Left lung (tissue), 14 donors: ENCODE measurements around the gene LINGO1. TPM values are rescaled to one million over a fixed set of nuclear protein-coding genes. Genes with fewer than 3 reads are reported as not detected.

Source experiments
- ATAC-seq: fragments of 200-7000 bp; cut with Tn5 transposase; one replicate; pipeline ENCODE4 v1.9.1; 2020; ENCODE audit warnings: moderate library complexity
- DNase-seq, 4 donors: peaks; one replicate each; pipeline ENCODE4 v3.0.0-alpha.2; 2013 to 2020
- H3K27ac ChIP-seq, 2 donors: fragments of 200-600 bp; sonication (generic) in 1 of 2; one replicate each; pipeline versions ENCODE4 v1.5.0 to v1.8.0; 2020 to 2021
- H3K27me3 ChIP-seq, 2 donors: fragments of 200-600 bp; sonication (generic) in 1 of 2; one replicate each; pipeline versions ENCODE4 v1.5.0 to v1.8.0; 2020 to 2021
- H3K36me3 ChIP-seq, 2 donors: fragments of 200-600 bp; sonication (generic) in 1 of 2; one replicate each; pipeline versions ENCODE4 v1.5.0 to v1.8.0; 2020 to 2021
- H3K4me1 ChIP-seq, 2 donors: fragments of 200-600 bp; one replicate each; pipeline ENCODE4 v1.8.0; 2021
- H3K4me3 ChIP-seq, 2 donors: fragments of 200-600 bp; sonication (generic) in 1 of 2; one replicate each; pipeline versions ENCODE4 v1.5.0 to v1.8.0; 2020 to 2021; ENCODE audit warnings: mild to moderate bottlenecking in 1 of 2
- H3K9me3 ChIP-seq, 2 donors: fragments of 200-600 bp; sonication (generic) in 1 of 2; one replicate each; pipeline versions ENCODE4 v1.5.0 to v1.8.0; 2020 to 2021
- intact Hi-C, 2 donors: fragments of 100-400 bp; cut with DNase I; formaldehyde crosslinking; loops; one replicate each; pipeline versions ENCODE4 v1.11.2 to v1.14.2; 2022
- long read RNA-seq, 12 donors: library from polyadenylated mRNA in 2 of 12; unstranded in 2 of 12; transcript quantifications; one replicate each; pipeline ENCODE4 v2.0.0 and lab custom pipeline, GENCODE V29; 2019 to 2026
- polyA plus RNA-seq, 6 donors: library from polyadenylated mRNA; unstranded; fragments of 120-200 nt; gene quantifications; one replicate each; pipeline ENCODE4 v1.2.1, GENCODE V29; 2013; ENCODE audit not compliant: insufficient read length in 6 of 6
- total RNA-seq, 2 donors: library from RNA; stranded (reverse); fragmentation: NEBNext Ultra II Directional; extraction: Animal tissue kit (Norgen Biotek cat#: 25700); gene quantifications; one replicate each; pipeline ENCODE4 v1.2.1, GENCODE V29; 2021
- TF ChIP-seq, protein P1 (sequence below), 2 donors: fragments of 200-600 bp; sonication (generic) in 1 of 2; IDR thresholded peaks; one replicate each; pipeline versions ENCODE4 v1.5.0 to v1.8.0; 2021; ENCODE audit warnings: antibody characterized with exemption in 2 of 2
- donor health status: DM: no; HTN: yes; CAD: no.
- donor health status: DM: no; HTN: no; CAD: no.

LINGO1 gene, protein sequence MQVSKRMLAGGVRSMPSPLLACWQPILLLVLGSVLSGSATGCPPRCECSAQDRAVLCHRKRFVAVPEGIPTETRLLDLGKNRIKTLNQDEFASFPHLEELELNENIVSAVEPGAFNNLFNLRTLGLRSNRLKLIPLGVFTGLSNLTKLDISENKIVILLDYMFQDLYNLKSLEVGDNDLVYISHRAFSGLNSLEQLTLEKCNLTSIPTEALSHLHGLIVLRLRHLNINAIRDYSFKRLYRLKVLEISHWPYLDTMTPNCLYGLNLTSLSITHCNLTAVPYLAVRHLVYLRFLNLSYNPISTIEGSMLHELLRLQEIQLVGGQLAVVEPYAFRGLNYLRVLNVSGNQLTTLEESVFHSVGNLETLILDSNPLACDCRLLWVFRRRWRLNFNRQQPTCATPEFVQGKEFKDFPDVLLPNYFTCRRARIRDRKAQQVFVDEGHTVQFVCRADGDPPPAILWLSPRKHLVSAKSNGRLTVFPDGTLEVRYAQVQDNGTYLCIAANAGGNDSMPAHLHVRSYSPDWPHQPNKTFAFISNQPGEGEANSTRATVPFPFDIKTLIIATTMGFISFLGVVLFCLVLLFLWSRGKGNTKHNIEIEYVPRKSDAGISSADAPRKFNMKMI
- total RNA-seq, result 1 to 10 TPM in 1 of 2 donors, under 1 TPM in 1; 0.99 to 3.4 TPM
- polyA plus RNA-seq, result 10 to 100 TPM; 13.4 to 19.6 (median 16.1) TPM
- long read RNA-seq, donor 1, transcript LINGO1-201 (2 exons, 3,055 nt), result major isoform, 15 of 21 reads
- long read RNA-seq, donor 1, partial matches to known transcripts, result 6 of 21 reads
- long read RNA-seq, donor 1, other reads (novel, unspliced or antisense), result 0 of 21 reads
- long read RNA-seq, donor 2, transcript LINGO1-201 (2 exons, 3,055 nt), result major isoform, 18 of 18 reads
- long read RNA-seq, donor 2, partial matches to known transcripts, result 0 of 18 reads
- long read RNA-seq, donor 2, other reads (novel, unspliced or antisense), result 0 of 18 reads
- long read RNA-seq, donor 3, transcript LINGO1-201 (2 exons, 3,055 nt), result major isoform, 14 of 14 reads
- long read RNA-seq, donor 3, partial matches to known transcripts, result 0 of 14 reads
- long read RNA-seq, donor 3, other reads (novel, unspliced or antisense), result 0 of 14 reads
- long read RNA-seq, donor 4, result 0 reads
- long read RNA-seq, donor 5, transcript LINGO1-201 (2 exons, 3,055 nt), result major isoform, 19 of 19 reads
- long read RNA-seq, donor 5, partial matches to known transcripts, result 0 of 19 reads
- long read RNA-seq, donor 5, other reads (novel, unspliced or antisense), result 0 of 19 reads
- long read RNA-seq, donor 6, transcript LINGO1-201 (2 exons, 3,055 nt), result major isoform, 10 of 10 reads
- long read RNA-seq, donor 6, partial matches to known transcripts, result 0 of 10 reads
- long read RNA-seq, donor 6, other reads (novel, unspliced or antisense), result 0 of 10 reads
- long read RNA-seq, donor 7, transcript LINGO1-201 (2 exons, 3,055 nt), result major isoform, 8 of 8 reads
- long read RNA-seq, donor 7, partial matches to known transcripts, result 0 of 8 reads
- long read RNA-seq, donor 7, other reads (novel, unspliced or antisense), result 0 of 8 reads
- long read RNA-seq, donor 8, transcript LINGO1-201 (2 exons, 3,055 nt), result major isoform, 12 of 12 reads
- long read RNA-seq, donor 8, partial matches to known transcripts, result 0 of 12 reads
- long read RNA-seq, donor 8, other reads (novel, unspliced or antisense), result 0 of 12 reads
- long read RNA-seq, donor 9, result 0 reads
- long read RNA-seq, donor 10, result 0 reads
- long read RNA-seq, donor 11, result 0 reads
- long read RNA-seq, donor 12, transcript LINGO1-201 (2 exons, 3,055 nt), result major isoform, 9 of 9 reads
- long read RNA-seq, donor 12, partial matches to known transcripts, result 0 of 9 reads
- long read RNA-seq, donor 12, other reads (novel, unspliced or antisense), result 0 of 9 reads

DNA sequence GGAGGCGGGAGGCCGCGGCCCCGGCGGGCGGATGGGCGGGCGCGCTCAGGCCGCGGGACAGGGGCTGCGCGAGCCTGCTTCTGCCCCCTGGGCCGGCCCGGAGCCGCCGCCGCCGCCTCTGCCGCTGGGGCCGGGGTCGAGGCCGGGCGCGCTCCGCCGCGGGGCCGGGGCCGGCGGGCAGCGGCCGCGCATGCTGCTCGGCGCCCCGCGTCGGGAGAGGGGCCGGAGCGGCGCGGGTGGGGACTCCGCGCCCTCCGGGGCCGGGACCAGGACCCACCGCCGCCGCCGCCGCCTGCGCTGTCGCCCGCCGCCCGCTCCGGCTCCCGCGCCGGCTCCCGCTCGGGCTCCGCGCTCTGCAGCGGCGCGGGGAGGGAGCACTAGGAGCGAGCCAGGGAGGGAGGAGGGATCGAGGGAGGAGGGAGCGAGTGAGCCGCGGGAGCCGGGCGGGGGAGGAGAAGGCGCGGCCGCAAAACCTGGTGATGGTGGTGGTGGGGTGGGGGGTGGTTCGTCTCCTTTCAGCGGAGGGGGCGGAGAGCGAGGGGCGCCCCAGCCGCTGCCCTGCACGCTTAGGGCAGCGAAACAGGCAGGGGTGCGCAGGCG lies at the start of gene LINGO1:
LINGO1 (minus strand) TSS at position 379 of the 600 bp plus-strand sequence. CDS start 597 bp downstream, outside the sequence.
- ATAC-seq, result peak; percentile 20
- H3K9me3 ChIP-seq, result no peaks in the 10 kb centered on the region
- TF ChIP-seq, protein P1, sequence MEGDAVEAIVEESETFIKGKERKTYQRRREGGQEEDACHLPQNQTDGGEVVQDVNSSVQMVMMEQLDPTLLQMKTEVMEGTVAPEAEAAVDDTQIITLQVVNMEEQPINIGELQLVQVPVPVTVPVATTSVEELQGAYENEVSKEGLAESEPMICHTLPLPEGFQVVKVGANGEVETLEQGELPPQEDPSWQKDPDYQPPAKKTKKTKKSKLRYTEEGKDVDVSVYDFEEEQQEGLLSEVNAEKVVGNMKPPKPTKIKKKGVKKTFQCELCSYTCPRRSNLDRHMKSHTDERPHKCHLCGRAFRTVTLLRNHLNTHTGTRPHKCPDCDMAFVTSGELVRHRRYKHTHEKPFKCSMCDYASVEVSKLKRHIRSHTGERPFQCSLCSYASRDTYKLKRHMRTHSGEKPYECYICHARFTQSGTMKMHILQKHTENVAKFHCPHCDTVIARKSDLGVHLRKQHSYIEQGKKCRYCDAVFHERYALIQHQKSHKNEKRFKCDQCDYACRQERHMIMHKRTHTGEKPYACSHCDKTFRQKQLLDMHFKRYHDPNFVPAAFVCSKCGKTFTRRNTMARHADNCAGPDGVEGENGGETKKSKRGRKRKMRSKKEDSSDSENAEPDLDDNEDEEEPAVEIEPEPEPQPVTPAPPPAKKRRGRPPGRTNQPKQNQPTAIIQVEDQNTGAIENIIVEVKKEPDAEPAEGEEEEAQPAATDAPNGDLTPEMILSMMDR (IDR thresholded peaks at IDR 0.05), result no peak
- DNase-seq, result peak in 1 of 4 donors; percentile 62
- H3K27ac ChIP-seq, result no peak within 1 kb of the TSS
- H3K27me3 ChIP-seq, result peaks cover 38 to 82% of the 10 kb centered on the region in 2 donors
- intact Hi-C loops, result no loop called here
- no peaks in the 10 kb centered on the region for H3K36me3 ChIP-seq
- H3K4me3 ChIP-seq, result peak within 1 kb of the TSS; percentile 19 to 35
- H3K4me1 ChIP-seq, result peaks cover 0 to 27% of the 10 kb centered on the region in 2 donors

DNA sequence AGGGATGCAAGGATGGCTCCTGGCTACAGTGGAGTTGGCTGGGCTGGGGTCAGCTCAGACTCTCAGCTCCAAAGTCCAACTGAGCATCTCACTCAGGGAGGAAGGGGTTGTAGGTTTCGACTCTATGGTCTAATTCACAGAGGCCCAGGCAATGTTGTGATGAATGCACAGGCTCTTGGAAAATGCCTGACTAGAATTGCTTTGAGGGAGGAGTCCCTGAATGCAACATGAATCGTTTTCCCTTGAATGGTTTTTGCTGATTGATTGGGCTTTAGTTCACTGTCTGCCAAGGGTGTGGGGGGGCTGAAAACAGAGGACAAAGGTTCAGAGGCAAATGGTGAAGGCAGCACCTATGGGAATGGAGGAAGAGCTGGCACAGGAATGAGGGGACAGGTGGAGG lies 48.6 kb upstream of the LINGO1 start:
- no peaks in the 10 kb centered on the region for H3K9me3 ChIP-seq
- ATAC-seq, result no peak
- no peak overlapping the region for H3K27ac ChIP-seq
- no peak for DNase-seq
- H3K4me3 ChIP-seq, result no peak overlapping the region
- no peaks in the 10 kb centered on the region for H3K4me1 ChIP-seq
- peaks cover 0 to 58% of the 10 kb centered on the region in 2 donors for H3K27me3 ChIP-seq
- H3K36me3 ChIP-seq, result no peaks in the 10 kb centered on the region
- TF ChIP-seq, protein P1 (IDR thresholded peaks at IDR 0.05), result no peak
- intact Hi-C loops, result no loop called here

DNA sequence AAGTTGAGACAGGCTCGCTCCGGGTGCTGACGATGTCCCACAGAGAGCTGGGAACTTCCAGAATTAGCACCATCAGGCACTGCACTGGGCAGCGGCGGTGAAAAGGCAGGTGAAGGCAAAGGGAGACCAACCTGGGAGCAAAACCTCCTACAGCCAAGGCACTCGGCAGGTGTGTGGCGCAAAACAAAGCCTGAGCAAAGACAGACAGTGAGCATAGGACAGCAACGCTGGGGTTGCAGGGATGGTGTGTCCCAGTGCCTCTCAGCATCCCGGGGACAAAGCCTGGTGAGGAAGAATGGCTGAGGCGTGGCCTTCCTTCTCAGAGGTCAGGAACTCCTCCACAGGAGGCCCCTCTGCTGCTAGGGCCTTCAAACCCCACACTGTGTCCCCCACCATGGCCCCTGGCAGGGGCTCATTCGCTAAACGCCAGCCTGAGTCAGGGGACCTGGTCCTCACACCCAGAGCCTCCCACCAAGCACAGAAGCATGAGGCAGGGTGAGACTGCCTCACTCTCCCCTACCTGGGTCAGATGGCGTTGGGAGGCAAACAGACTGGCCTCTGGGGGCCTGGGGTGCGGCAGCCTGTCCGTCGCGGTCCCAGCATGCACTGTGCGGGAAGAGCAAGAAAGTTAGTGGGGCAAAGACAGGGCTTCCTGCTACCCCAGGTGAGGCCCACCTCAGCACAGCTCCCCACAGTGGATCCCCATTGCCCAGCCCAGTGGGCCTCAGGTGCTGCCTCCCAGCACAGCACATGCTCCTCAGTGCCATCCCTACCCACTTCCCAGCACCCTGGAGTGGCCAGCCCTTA lies 44.1 kb upstream of the LINGO1 start:
- TF ChIP-seq, protein P1 (IDR thresholded peaks at IDR 0.05), result no peak
- H3K36me3 ChIP-seq, result no peaks in the 10 kb centered on the region
- ATAC-seq, result no peak
- no peaks in the 10 kb centered on the region for H3K9me3 ChIP-seq
- H3K4me1 ChIP-seq, result no peaks in the 10 kb centered on the region
- H3K27ac ChIP-seq, result no peak overlapping the region
- H3K27me3 ChIP-seq, result peaks cover 0 to 49% of the 10 kb centered on the region in 2 donors
- intact Hi-C loops, result no loop called here
- no peak for DNase-seq
- no peak overlapping the region for H3K4me3 ChIP-seq
